Activated T-cell treated with anti-CD3 and anti-CD28 coated beads, Interleukin-2, amount 50 U/mL, for 4 hours (primary cell): Measurements from ENCODE around the gene ANO4. TPM values are rescaled to one million over a fixed set of nuclear protein-coding genes. Genes with fewer than 3 reads are reported as not detected.
"Not testable (repeated sequence)": the region's sequence is repeated elsewhere in the genome, so short reads cannot be mapped to it uniquely, and the experiment has no call there.

Experiments used
- ATAC-seq, 2 donors: fragments of 200-7000 bp; cut with Tn5 transposase; one replicate each; pipeline ENCODE4 v1.10.0; 2021
- DNase-seq: peaks from one replicate; pipeline ENCODE4 v3.0.0-alpha.2; 2020
- H3K27me3 Mint-ChIP-seq: one replicate; pipeline ENCODE4 v1.8.0; 2021; ENCODE audit warnings: low read depth, mixed read lengths
- H3K36me3 Mint-ChIP-seq: one replicate; pipeline ENCODE4 v1.8.0; 2022; ENCODE audit warnings: mixed read lengths; ENCODE audit not compliant: insufficient read depth
- H3K4me1 Mint-ChIP-seq: one replicate; pipeline ENCODE4 v1.8.0; 2021; ENCODE audit warnings: low read depth, mixed read lengths
- H3K4me3 Mint-ChIP-seq: one replicate; pipeline ENCODE4 v1.8.0; 2021; ENCODE audit warnings: mild to moderate bottlenecking, moderate library complexity, mixed read lengths
- H3K9me3 Mint-ChIP-seq: one replicate; pipeline ENCODE4 v1.8.0; 2021; ENCODE audit warnings: mixed read lengths
- total RNA-seq, 3 donors: library from RNA; stranded (reverse); gene quantifications; one replicate each; pipeline ENCODE4 v1.2.1, GENCODE V29; 2021

Gene ANO4
- total RNA-seq, 3 donors from 2014 or later, result not detected

DNA sequence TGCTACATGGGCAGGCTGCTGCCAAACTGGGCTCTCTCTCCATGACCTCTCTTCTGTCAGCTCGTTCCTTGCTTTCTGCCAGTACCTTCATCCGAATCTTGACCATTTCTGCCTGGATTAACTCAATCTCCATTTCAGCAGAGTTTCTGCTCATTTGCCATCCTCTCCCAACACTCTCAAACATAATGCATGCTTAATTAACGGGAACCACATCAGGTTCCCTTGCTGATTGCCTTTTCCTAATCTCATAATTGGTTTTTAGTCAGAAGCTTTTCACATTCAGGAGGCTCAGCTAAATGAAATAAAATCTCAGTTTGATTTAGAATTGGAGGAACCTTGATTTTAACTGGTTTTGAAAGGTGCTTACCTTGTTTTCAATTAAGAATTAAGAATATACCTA, 288.1 kb downstream of the ANO4 start:
- H3K9me3 Mint-ChIP-seq, result no peaks in the 10 kb centered on the region

DNA sequence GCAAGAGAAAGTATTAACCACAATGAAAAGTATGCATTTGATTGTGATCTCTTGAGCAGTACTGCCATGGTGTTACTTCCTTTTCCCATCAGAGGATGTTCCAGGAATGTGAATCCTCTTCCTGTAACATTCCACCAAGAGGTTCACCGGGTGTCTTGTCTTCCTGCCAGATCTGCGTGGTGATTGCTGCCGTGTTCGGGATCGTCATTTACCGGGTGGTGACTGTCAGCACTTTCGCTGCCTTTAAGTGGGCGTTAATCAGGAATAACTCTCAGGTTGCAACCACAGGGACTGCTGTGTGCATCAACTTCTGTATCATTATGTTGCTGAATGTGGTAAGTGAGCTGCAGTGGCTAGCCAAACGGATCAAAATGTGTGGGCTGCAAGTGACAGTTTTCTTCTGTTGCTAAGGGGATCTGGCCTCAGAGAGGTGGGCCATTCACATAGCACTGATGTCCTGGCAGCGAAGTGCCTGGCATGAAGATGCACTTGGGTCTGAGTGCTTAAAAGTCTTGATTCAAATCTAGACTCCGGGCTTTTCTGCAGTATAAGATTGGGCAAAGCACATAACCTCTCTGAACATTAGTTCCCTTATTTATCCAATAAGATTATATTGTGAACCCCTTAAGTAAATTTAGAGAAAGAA, 292.0 kb downstream of the ANO4 start:
- H3K4me3 Mint-ChIP-seq, result no peak overlapping the region
- no peaks in the 10 kb centered on the region for H3K36me3 Mint-ChIP-seq
- H3K9me3 Mint-ChIP-seq, result no peaks in the 10 kb centered on the region
- DNase-seq (no peak), ATAC-seq (no peak)
- no peaks in the 10 kb centered on the region for H3K4me1 Mint-ChIP-seq
- no peaks in the 10 kb centered on the region for H3K27me3 Mint-ChIP-seq

More for the DNA sequence above, 288.1 kb downstream of the ANO4 start:
- no peaks in the 10 kb centered on the region for H3K4me1 Mint-ChIP-seq
- no peak for DNase-seq
- H3K36me3 Mint-ChIP-seq, result no peaks in the 10 kb centered on the region
- no peak overlapping the region for H3K4me3 Mint-ChIP-seq
- H3K27me3 Mint-ChIP-seq, result no peaks in the 10 kb centered on the region
- ATAC-seq, result no peak

DNA sequence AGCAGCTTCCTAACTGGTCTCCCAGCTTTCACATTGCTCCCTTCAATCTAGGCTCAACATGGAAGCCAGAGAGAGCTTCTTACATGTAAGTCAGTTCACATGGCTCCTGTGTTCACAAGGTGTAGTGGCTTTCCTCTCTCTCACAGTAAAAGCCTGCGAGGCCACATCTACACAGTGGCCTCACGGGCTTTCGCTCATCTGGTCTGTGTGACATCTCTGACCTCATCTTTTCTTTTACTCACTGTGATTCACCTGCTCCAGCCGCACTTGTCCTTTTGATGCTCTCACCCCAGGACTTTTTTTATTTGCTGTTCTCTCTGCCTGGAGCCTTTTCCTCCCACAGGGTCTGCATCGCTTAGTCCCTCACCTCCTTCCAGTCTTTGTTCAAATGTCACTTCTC, 293.3 kb downstream of the ANO4 start:
- no peaks in the 10 kb centered on the region for H3K27me3 Mint-ChIP-seq
- H3K4me3 Mint-ChIP-seq, result no peak overlapping the region
- H3K36me3 Mint-ChIP-seq, result no peaks in the 10 kb centered on the region
- ATAC-seq (no peak), DNase-seq (no peak)
- H3K4me1 Mint-ChIP-seq, result no peaks in the 10 kb centered on the region
- no peaks in the 10 kb centered on the region for H3K9me3 Mint-ChIP-seq

DNA sequence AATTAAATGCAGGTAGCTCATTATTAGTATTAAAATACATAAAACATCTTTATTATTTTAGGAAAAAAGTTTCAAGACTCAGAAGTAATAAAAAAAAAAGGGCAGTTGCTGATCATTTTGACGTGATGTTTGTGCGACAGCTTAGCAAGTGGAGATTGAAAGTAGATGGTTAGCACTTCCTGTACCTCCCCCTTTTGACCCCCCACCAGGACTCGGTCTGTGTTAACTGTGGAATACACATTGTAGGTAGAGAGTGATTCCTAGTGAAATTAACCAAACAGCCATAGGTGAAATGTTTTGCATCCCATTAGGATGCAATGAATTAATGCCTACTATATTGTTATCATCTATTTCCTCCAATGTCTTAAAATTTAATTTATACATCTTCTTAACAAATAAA, 294.7 kb downstream of the ANO4 start:
- no peak for DNase-seq
- no peak for ATAC-seq
- Mint-ChIP-seq H3K27me3 (no peaks in the 10 kb centered on the region), H3K9me3 (no peaks in the 10 kb centered on the region), H3K4me1 (no peaks in the 10 kb centered on the region), H3K36me3 (no peaks in the 10 kb centered on the region), H3K4me3 (no peak overlapping the region)

DNA sequence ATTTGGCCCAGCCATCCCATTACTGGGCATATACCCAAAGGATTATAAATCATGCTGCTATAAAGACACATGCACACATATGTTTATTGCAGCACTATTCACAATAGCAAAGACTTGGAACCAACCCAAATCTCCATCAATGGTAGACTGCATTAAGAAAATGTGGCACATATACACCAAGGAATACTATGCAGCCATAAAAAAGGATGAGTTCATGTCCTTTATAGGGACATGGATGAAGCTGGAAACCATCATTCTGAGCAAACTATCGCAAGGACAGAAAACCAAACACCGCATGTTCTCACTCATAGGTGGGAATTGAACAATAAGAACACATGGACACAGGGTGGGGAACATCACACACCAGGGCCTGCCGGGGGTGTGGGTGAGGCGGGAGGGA, 295.6 kb downstream of the ANO4 start:
- not testable (repeated sequence) for H3K27me3 Mint-ChIP-seq, H3K4me1 Mint-ChIP-seq, H3K36me3 Mint-ChIP-seq, H3K9me3 Mint-ChIP-seq, H3K4me3 Mint-ChIP-seq, DNase-seq, ATAC-seq

DNA sequence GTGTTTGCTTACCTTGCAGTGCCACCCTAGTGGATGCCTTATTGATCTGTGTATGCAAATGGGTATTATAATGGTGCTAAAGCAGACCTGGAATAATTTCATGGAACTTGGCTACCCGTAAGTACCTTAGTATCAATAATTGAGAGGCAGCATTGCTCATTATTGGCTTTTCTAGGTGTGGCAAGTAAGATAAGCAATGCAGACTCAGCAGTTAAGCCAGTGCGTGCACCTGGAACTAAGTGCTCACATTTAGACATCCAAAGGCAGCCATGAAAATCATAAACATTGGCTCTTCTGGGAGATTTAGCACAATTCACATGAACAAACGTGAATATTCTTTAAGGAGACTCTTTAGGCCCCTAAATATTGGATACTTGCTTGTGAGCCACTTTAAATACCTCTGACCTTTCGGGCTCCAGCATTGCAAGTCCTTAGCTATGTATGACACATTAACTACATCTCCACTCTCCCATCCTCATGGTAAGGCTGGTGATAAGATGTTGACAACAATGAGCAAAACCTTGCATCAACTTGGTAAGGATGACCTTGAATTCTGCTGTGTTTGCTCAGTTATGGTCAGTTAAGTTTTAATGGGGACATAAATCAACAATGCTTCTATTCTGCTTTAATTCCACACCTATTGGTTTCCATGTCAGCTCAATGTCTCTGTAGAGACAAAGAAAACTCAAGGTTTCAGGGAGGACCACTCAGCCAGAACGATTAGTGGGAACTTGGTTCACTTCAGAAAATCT, 303.4 kb downstream of the ANO4 start:
- no peak overlapping the region for H3K4me3 Mint-ChIP-seq
- H3K27me3 Mint-ChIP-seq, result peaks cover 3% of the 10 kb centered on the region
- DNase-seq (no peak), ATAC-seq (no peak)
- H3K9me3 Mint-ChIP-seq, result no peaks in the 10 kb centered on the region
- no peaks in the 10 kb centered on the region for H3K4me1 Mint-ChIP-seq
- no peaks in the 10 kb centered on the region for H3K36me3 Mint-ChIP-seq

DNA sequence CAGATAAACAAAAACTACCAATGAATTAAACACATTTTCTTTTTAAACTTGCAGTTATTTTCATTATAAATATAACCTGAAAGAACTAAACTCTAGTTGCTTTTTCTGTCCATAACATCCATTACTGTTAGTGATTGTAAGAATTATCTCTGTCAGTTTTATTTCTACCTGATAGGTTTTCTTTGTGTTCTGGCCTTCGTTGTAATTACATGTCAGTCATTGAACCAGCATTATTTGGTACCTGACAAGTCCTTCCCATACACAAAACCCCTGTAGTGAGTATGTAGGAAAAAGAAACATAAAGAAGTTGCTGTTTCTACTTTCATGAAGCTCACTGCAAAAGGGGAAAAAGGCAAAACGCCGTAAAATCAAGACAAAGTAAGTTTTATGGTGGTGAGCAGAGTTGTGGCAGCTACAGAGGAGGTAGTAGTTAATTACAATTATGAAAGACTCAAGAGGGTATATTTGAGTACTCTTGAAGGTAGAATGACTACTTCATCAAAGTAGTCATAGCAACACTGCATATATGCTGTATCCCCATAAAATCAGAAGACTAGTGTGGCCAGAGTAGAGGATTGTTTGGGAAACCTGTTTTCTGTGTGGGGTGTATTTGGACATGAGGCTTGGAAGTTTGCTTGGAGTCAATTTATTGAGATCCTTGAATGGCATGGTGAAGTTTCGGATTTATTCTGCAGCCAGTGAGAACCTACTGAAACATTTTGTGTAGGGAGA, 312.6 kb downstream of the ANO4 start:
- no peak for ATAC-seq
- Mint-ChIP-seq H3K4me3 (no peak overlapping the region), H3K4me1 (no peaks in the 10 kb centered on the region), H3K36me3 (no peaks in the 10 kb centered on the region), H3K9me3 (no peaks in the 10 kb centered on the region), H3K27me3 (peaks cover 4% of the 10 kb centered on the region)
- no peak for DNase-seq

DNA sequence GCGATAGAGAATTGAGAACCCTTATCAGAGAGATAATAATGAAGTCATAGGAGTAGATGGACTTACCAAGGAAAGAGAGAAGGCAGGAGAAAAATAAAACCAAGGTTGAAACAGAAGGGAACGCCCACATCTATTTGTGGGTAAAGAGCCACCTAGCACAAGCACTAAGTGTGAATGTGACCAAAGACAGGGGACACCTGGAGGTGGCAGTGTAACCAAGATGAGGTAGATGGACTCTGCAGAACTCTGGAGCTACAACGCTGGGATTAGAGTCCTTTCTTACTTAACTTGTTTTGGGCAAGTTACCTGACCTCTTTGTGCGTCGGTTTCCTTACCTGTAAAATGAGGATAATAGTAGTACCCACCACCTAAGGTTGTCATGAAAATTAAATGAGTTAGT, 313.6 kb downstream of the ANO4 start:
- no peak for ATAC-seq
- DNase-seq, result no peak
- Mint-ChIP-seq H3K4me3 (no peak overlapping the region), H3K4me1 (no peaks in the 10 kb centered on the region), H3K36me3 (no peaks in the 10 kb centered on the region), H3K27me3 (peaks cover 4% of the 10 kb centered on the region), H3K9me3 (no peaks in the 10 kb centered on the region)

DNA sequence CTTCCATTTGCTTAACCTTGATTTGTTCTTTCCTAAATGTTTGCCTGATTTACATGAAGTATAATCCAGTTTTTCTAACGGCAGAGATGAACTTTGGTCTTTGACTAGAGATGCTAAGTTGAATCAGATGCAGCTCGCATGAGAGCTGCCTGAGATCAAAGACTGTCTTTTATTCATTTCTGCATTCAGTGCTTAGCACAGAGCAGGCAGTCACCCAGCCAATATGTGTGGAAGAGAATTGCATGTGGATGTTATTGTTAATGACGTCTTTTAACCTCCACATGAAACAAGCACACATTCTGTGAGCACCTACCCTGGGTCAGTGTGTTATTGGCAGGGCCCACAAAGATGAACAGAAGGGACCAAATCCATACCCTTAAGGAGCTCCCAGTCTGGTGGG, 316.3 kb downstream of the ANO4 start:
- ATAC-seq (no peak), DNase-seq (no peak)
- H3K4me1 Mint-ChIP-seq, result no peaks in the 10 kb centered on the region
- no peaks in the 10 kb centered on the region for H3K9me3 Mint-ChIP-seq
- no peaks in the 10 kb centered on the region for H3K36me3 Mint-ChIP-seq
- H3K27me3 Mint-ChIP-seq, result no peaks in the 10 kb centered on the region
- no peak overlapping the region for H3K4me3 Mint-ChIP-seq

DNA sequence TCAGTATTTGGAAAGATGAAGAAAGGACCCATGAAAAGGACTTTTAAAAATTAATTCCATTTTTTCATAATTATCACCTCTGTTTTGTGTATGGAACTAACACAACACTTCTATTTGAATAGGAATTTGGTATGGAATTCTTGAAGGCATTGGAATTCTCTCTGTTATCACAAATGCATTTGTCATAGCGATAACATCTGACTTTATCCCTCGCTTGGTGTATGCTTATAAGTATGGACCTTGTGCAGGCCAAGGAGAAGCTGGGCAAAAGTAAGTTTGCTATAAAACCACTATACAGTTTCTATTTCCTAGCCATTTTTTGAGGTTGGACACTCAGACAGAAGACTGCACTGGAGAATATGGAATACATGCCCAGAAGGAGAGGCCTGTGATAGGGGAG, 316.9 kb downstream of the ANO4 start:
- Mint-ChIP-seq H3K4me3 (no peak overlapping the region), H3K9me3 (no peaks in the 10 kb centered on the region), H3K4me1 (no peaks in the 10 kb centered on the region), H3K27me3 (no peaks in the 10 kb centered on the region), H3K36me3 (no peaks in the 10 kb centered on the region)
- ATAC-seq, result no peak
- DNase-seq, result no peak

DNA sequence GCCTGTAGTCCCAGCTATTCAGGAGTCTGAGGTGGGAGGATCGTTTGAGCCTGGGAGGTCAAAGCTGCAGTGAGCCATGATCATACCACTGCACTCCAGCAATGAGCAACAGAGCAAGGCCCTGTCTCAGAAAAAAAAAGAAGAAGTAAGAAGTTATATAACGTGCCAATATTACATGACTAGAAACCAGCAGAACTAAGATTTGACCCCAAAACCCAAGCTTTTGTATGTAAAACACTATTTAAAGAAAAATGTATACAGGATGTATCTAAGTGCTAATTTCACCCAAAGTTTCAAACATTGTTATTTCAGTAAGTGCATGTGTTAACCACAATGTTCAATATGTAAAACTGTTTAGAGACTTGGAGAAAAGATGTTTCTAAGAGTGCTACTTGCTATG, 320.8 kb downstream of the ANO4 start:
- DNase-seq, result no peak
- Mint-ChIP-seq H3K4me1 (no peaks in the 10 kb centered on the region), H3K36me3 (no peaks in the 10 kb centered on the region), H3K4me3 (no peak overlapping the region), H3K27me3 (no peaks in the 10 kb centered on the region), H3K9me3 (no peaks in the 10 kb centered on the region)
- no peak for ATAC-seq

DNA sequence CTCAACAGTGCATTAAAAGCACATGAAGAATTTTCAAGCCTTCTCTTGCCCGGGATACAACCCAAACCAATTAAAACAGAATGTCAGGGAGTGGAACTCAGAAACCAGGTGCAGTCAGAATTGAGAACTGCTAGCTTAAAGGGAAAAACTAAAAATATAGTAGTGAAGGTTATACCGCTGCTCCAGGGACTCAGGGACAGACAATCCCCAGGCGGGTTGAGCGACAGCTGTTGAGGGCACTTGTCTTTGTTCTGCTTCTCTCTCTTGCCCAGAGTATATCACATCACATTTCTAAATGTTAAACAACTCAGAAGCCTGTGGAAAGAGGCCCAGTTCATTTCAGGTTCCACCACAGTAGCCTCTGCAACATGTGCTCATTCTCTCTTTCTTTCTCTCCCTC, 322.3 kb downstream of the ANO4 start:
- no peaks in the 10 kb centered on the region for H3K4me1 Mint-ChIP-seq
- no peak for DNase-seq
- no peaks in the 10 kb centered on the region for H3K36me3 Mint-ChIP-seq
- ATAC-seq, result no peak
- H3K4me3 Mint-ChIP-seq, result no peak overlapping the region
- H3K9me3 Mint-ChIP-seq, result peaks cover 6% of the 10 kb centered on the region
- no peaks in the 10 kb centered on the region for H3K27me3 Mint-ChIP-seq

DNA sequence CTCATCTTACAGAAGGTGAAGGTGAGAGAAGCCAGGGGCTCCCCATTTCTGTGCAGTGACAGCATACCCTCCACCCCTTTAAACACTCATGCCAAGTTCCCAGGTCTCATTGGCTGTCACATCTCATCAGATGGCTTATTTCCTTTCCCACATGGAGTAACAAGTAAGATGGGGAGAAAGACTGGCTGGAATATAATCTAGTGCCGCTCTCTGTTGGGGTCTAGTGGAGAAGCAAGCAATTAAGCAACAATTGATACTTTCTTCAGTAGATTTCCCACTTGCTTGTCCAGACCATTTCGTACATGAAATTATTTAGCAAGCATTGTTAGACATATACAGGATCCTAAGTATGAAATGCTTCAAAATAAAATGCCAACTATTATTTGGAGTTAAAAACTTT, 323.3 kb downstream of the ANO4 start:
- H3K9me3 Mint-ChIP-seq, result peaks cover 9% of the 10 kb centered on the region
- H3K36me3 Mint-ChIP-seq, result no peaks in the 10 kb centered on the region
- ATAC-seq (no peak), DNase-seq (no peak)
- H3K4me1 Mint-ChIP-seq, result no peaks in the 10 kb centered on the region
- H3K27me3 Mint-ChIP-seq, result no peaks in the 10 kb centered on the region
- H3K4me3 Mint-ChIP-seq, result no peak overlapping the region

DNA sequence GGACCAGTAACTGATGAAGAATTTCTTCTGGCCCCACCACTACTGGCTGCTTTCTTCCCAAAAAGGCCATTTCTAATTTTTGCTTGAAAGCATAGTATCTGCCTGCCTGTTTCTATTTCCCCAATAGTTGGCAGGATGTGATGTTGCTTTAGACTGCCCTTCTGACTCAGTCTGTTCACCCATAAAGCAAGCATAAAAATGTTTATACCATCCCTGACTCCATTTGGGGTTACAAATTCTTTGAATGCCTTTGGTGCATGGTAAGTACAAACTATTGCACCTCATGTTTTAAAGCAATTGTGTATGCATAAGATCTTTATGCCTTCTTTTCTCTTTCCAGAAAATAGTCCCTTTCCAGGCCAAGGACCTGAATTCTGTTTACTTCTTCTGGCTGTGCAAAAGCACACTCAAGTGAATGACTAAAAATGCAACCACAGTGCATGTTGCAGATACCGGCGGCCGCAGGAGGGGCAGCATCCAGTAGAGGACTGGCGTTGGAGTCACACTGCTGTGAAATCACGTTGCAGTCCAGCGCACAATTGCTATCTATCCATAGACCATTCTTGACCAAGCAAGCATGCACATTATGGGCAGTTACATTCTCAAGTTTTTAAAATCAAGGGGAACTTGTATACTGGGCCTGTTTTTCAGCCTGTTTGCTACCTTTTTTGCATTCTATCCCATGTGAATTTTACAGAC, 333.1 kb downstream of the ANO4 start:
- no peaks in the 10 kb centered on the region for H3K36me3 Mint-ChIP-seq
- no peaks in the 10 kb centered on the region for H3K9me3 Mint-ChIP-seq
- H3K27me3 Mint-ChIP-seq, result no peaks in the 10 kb centered on the region
- DNase-seq, result no peak
- no peaks in the 10 kb centered on the region for H3K4me1 Mint-ChIP-seq
- H3K4me3 Mint-ChIP-seq, result no peak overlapping the region
- no peak for ATAC-seq
